Esophagus muscularis mucosa (tissue), 3 donors: Measurements from ENCODE around the gene NAV2.

Experiments
- POLR2AphosphoS5 ChIP-seq, 2 donors: sonication (generic); formaldehyde crosslinking; IDR thresholded peaks; one replicate each; pipeline ENCODE4 v1.6.1; 2017; ENCODE audit warnings: antibody characterized with exemption in 2 of 2
- TF ChIP-seq, protein P1 (sequence below), 3 experiments: fragments of 200-600 bp in 2 of 3; fragments of 450-650 bp in 1 of 3; sonication (generic) in 2 of 3; IDR thresholded peaks; one replicate each; pipeline ENCODE4 v1.5.1; 2017 to 2019; ENCODE audit warnings: antibody characterized with exemption in 3 of 3, mild to moderate bottlenecking in 2 of 3, moderate library complexity in 1 of 3

DNA sequence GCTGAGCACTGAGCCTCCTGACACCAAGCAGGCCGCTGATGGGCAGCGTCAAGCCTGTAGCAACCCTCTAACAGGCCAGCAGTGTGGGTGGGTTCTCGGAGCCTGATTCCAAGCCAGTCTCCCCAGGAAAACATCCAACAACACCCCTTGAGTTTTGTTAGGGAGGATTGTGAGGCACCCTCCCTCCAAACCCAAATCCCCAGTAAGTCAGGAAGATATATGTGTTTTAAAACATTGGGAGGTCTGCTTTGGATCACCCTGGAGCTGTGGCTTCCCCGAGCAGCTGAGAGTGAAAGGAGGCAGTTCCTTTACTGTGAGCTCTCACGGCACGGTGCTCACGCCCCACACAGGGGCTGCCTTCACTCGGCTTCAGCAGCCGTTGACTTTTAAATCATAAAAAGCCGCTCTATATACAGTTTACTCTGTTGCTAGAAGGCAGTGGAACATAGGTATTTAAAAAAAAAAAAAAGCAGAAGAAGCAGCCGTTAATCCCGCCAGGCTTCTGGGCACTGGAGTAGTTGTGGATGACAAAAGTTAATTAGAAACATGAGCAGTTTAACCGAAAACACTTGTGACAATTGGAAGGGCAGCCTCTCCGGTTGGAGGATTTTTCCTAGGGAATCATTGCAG, 218.6 kb downstream of the NAV2 start:
- TF ChIP-seq, protein P1, sequence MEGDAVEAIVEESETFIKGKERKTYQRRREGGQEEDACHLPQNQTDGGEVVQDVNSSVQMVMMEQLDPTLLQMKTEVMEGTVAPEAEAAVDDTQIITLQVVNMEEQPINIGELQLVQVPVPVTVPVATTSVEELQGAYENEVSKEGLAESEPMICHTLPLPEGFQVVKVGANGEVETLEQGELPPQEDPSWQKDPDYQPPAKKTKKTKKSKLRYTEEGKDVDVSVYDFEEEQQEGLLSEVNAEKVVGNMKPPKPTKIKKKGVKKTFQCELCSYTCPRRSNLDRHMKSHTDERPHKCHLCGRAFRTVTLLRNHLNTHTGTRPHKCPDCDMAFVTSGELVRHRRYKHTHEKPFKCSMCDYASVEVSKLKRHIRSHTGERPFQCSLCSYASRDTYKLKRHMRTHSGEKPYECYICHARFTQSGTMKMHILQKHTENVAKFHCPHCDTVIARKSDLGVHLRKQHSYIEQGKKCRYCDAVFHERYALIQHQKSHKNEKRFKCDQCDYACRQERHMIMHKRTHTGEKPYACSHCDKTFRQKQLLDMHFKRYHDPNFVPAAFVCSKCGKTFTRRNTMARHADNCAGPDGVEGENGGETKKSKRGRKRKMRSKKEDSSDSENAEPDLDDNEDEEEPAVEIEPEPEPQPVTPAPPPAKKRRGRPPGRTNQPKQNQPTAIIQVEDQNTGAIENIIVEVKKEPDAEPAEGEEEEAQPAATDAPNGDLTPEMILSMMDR (IDR thresholded peaks at IDR 0.05): no peak
- TF ChIP-seq POLR2AphosphoS5 (IDR thresholded peaks at IDR 0.05): peak; percentile 11 to 33
